ENCODE measurements around the gene MGAT2.

The MGAT2 gene

DNA sequence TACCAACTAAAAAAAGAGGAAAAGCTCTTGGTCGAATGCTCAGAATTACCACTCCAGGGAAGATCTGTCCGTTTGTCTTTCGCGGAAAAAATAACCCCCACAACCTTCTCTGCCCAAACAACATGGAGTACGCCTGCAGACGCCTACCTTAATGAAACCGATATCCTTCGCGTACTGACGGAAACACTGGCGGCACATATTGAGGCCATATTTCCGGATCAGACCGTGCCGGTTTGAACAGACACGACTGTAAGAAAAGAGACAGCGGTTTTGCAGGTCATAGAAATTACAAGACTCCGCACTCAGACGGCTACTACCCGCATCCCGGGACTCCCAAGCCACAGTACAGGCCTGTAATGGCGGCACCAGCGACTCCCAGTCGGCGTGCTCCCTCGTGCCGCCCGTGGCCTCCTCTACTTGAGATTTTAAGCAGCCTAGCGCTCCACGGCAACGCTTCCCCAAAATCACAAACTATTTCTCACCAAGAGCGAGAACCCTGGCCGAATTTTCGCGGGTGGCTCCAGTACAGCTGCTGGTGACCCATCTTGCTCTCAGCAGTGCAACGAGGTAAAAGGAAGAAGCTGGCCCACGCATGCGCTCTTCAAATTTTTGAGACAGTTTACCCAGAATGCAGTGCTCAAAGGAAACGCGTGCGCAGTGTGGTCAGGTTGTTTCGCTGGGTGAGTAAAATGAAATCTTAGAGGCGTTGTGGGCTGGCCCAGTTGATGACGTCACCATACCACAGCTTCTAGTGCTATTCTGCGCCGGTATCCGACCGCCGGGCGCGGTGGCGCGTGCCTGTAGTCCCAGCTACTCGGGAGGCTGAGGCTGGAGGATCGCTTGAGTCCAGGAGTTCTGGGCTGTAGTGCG, 34.6 kb upstream of the MGAT2 start, which contains the start of gene RPS29:
Gene RPS29, minus strand, starts transcription at position 578 of the 870 bp plus-strand sequence. Its CDS starts 34 bp downstream, at position 544.
- no peaks in the 10 kb centered on the region for H3K27me3 ChIP-seq (replicated peaks; ENCODE audit: control insufficient read depth, insufficient read depth, low read length)
- peak; percentile 99 for DNase-seq (ENCODE audit: low read depth)
- H3K9ac ChIP-seq (ENCODE audit: low read length), result peak within 1 kb of the TSS; percentile 98
- H3K36me3 ChIP-seq (ENCODE audit: control insufficient read depth, insufficient read depth, low read length, severe bottlenecking), result peaks cover 26% of the 10 kb centered on the region
- peak within 1 kb of the TSS; percentile 95 for H3K4me3 ChIP-seq (ENCODE audit: low read length)
- H3K4me1 ChIP-seq (ENCODE audit: control insufficient read depth, insufficient read depth, low read length), result peaks cover 23% of the 10 kb centered on the region
- H3K9me3 ChIP-seq (ENCODE audit: control insufficient read depth, low read length), result no peaks in the 10 kb centered on the region

DNA sequence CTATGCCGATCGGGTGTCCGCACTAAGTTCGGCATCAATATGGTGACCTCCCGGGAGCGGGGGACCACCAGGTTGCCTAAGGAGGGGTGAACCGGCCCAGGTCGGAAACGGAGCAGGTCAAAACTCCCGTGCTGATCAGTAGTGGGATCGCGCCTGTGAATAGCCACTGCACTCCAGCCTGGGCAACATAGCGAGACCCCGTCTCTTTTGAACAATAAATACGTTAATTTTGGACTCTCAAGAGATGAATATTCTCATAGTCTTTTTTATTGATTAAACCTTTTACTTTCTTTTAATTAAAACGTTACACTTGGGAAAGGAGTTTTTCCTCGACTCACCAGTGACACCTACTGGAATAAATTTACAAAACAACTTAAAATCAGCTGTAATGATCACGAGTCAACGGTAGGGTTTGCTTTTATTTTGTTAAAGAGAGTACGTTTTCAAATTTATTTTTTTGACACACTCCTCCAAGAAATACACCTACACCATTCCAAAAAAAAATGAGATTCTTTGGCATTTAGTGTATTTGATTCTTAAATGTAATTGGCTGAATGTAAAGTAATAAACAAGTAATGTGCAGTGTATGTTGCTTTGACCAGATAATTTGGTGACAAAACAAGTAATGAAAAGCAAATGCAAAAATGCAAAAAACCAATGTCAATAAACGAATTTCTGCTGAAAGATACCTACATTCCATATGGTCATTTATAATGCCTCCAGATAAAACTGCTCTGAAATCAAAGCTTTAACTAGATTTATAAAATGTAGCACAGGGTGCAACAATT, 33.7 kb upstream of the MGAT2 start:
- no peaks in the 10 kb centered on the region for H3K27me3 ChIP-seq (replicated peaks; ENCODE audit: control insufficient read depth, insufficient read depth, low read length)
- H3K9ac ChIP-seq (ENCODE audit: low read length), result peak overlapping the region; percentile 76

GRCh38 chr14:49589387-49589786, 31.2 kb upstream of the MGAT2 start:
- no peak for DNase-seq (ENCODE audit: low read depth)
- Histone ChIP-seq H3K4me1 (ENCODE audit: control insufficient read depth, insufficient read depth, low read length) (peaks cover 10% of the 10 kb centered on the region), H3K9ac (ENCODE audit: low read length) (no peak overlapping the region), H3K36me3 (ENCODE audit: control insufficient read depth, insufficient read depth, low read length, severe bottlenecking) (peaks cover 3% of the 10 kb centered on the region), H3K27me3 (replicated peaks; ENCODE audit: control insufficient read depth, insufficient read depth, low read length) (no peaks in the 10 kb centered on the region), H3K4me3 (ENCODE audit: low read length) (no peak overlapping the region), H3K9me3 (ENCODE audit: control insufficient read depth, low read length) (no peaks in the 10 kb centered on the region)

More for the DNA sequence above, 33.7 kb upstream of the MGAT2 start:
- peak; percentile 89 for DNase-seq (ENCODE audit: low read depth)
- Histone ChIP-seq H3K4me3 (ENCODE audit: low read length) (peak overlapping the region; percentile 95), H3K36me3 (ENCODE audit: control insufficient read depth, insufficient read depth, low read length, severe bottlenecking) (peaks cover 26% of the 10 kb centered on the region), H3K9me3 (ENCODE audit: control insufficient read depth, low read length) (no peaks in the 10 kb centered on the region), H3K4me1 (ENCODE audit: control insufficient read depth, insufficient read depth, low read length) (peaks cover 23% of the 10 kb centered on the region)

- Histone ChIP-seq H3K36me3 (ENCODE audit: control insufficient read depth, insufficient read depth, low read length, severe bottlenecking) (no peaks in the 10 kb centered on the region), H3K9me3 (ENCODE audit: control insufficient read depth, low read length) (no peaks in the 10 kb centered on the region), H3K27me3 (replicated peaks; ENCODE audit: control insufficient read depth, insufficient read depth, low read length) (no peaks in the 10 kb centered on the region), H3K4me3 (ENCODE audit: low read length) (no peak overlapping the region), H3K9ac (ENCODE audit: low read length) (no peak overlapping the region), H3K4me1 (ENCODE audit: control insufficient read depth, insufficient read depth, low read length) (peaks cover 22% of the 10 kb centered on the region)
- peak; percentile 69 for DNase-seq (ENCODE audit: low read depth)
These were observed 27.6 kb upstream of the MGAT2 start for GRCh38 chr14:49593016-49593415.

- Histone ChIP-seq H3K27me3 (replicated peaks; ENCODE audit: control insufficient read depth, insufficient read depth, low read length) (no peaks in the 10 kb centered on the region), H3K9me3 (ENCODE audit: control insufficient read depth, low read length) (no peaks in the 10 kb centered on the region), H3K36me3 (ENCODE audit: control insufficient read depth, insufficient read depth, low read length, severe bottlenecking) (no peaks in the 10 kb centered on the region), H3K4me1 (ENCODE audit: control insufficient read depth, insufficient read depth, low read length) (peaks cover 22% of the 10 kb centered on the region), H3K4me3 (ENCODE audit: low read length) (peak overlapping the region; percentile 55), H3K9ac (ENCODE audit: low read length) (peak overlapping the region; percentile 53)
- DNase-seq (ENCODE audit: low read depth), result peak; percentile 62
These were observed 26.1 kb upstream of the MGAT2 start for GRCh38 chr14:49594347-49595091.

DNA sequence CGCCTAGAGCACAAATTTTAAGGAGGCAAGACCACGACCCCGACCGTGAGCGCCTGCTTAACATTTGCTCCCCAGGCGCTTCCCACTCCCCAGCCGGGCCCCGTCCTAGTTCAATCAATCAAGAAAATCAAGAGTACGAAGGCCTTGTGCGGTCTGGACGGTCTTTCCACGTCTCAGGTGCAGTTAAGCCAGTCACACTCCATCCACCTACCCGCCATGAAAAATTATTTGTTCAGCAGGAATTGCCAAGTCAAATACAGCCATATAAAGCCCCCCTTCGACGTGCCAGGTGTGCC, 22.5 kb upstream of the MGAT2 start:
- peak; percentile 55 for DNase-seq (ENCODE audit: low read depth)
- Histone ChIP-seq H3K9ac (ENCODE audit: low read length) (peak overlapping the region; percentile 98), H3K27me3 (replicated peaks; ENCODE audit: control insufficient read depth, insufficient read depth, low read length) (no peaks in the 10 kb centered on the region)

DNA sequence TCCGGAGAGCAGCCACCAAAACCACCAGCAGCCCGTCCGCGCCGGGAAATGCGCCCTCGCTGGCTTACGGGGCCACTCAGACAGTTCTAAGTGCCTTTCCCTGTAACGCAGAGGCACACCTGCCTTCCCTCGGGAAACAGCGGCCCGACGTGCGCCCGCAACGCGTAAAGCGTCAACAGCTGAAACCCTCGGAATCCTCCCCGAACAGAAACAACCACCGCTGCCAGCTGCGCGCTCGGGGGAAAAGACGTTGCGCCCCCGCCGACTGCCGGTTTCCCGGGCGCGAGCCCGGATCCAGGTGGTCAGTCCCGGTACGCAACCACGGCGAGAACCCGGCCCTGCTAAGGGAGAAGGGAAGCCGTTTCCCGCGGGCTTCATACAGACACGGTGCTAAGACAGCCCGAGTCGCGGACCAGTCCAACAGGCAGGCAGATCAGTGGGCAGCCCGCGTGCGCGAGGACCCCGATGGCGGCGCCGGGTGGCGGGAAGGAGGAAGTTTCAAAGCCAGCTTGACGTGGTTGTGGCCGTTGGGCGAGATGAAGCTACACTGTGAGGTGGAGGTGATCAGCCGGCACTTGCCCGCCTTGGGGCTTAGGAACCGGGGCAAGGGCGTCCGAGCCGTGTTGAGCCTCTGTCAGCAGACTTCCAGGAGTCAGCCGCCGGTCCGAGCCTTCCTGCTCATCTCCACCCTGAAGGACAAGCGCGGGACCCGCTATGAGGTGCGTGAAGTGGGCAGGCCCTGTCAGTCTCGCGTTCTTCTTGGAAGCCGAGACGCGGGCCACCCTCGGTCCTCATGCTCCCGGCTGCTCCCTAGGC, 21.9 kb upstream of the MGAT2 start, which contains the start of gene LRR1:
Gene LRR1, plus strand, starts transcription at position 456 of the 816 bp plus-strand sequence. Its CDS starts 81 bp downstream, at position 537.
- H3K36me3 ChIP-seq (ENCODE audit: control insufficient read depth, insufficient read depth, low read length, severe bottlenecking), result peaks cover 4% of the 10 kb centered on the region
- no peaks in the 10 kb centered on the region for H3K27me3 ChIP-seq (replicated peaks; ENCODE audit: control insufficient read depth, insufficient read depth, low read length)
- peak within 1 kb of the TSS; percentile 98 for H3K9ac ChIP-seq (ENCODE audit: low read length)
- H3K4me1 ChIP-seq (ENCODE audit: control insufficient read depth, insufficient read depth, low read length), result peaks cover 22% of the 10 kb centered on the region
- peak within 1 kb of the TSS; percentile 98 for H3K4me3 ChIP-seq (ENCODE audit: low read length)
- DNase-seq (ENCODE audit: low read depth), result peak; percentile 87
- H3K9me3 ChIP-seq (ENCODE audit: control insufficient read depth, low read length), result no peaks in the 10 kb centered on the region

More for the DNA sequence above, 22.5 kb upstream of the MGAT2 start:
- Histone ChIP-seq H3K9me3 (ENCODE audit: control insufficient read depth, low read length) (no peaks in the 10 kb centered on the region), H3K4me3 (ENCODE audit: low read length) (peak overlapping the region; percentile 98), H3K36me3 (ENCODE audit: control insufficient read depth, insufficient read depth, low read length, severe bottlenecking) (peaks cover 2% of the 10 kb centered on the region), H3K4me1 (ENCODE audit: control insufficient read depth, insufficient read depth, low read length) (peaks cover 22% of the 10 kb centered on the region)

- Histone ChIP-seq H3K4me1 (ENCODE audit: control insufficient read depth, insufficient read depth, low read length) (no peaks in the 10 kb centered on the region), H3K4me3 (ENCODE audit: low read length) (no peak overlapping the region), H3K9ac (ENCODE audit: low read length) (no peak overlapping the region), H3K36me3 (ENCODE audit: control insufficient read depth, insufficient read depth, low read length, severe bottlenecking) (peaks cover 14% of the 10 kb centered on the region), H3K9me3 (ENCODE audit: control insufficient read depth, low read length) (no peaks in the 10 kb centered on the region), H3K27me3 (replicated peaks; ENCODE audit: control insufficient read depth, insufficient read depth, low read length) (no peaks in the 10 kb centered on the region)
- DNase-seq (ENCODE audit: low read depth), result no peak
These were observed 13.0 kb upstream of the MGAT2 start for GRCh38 chr14:49607583-49607982.

DNA sequence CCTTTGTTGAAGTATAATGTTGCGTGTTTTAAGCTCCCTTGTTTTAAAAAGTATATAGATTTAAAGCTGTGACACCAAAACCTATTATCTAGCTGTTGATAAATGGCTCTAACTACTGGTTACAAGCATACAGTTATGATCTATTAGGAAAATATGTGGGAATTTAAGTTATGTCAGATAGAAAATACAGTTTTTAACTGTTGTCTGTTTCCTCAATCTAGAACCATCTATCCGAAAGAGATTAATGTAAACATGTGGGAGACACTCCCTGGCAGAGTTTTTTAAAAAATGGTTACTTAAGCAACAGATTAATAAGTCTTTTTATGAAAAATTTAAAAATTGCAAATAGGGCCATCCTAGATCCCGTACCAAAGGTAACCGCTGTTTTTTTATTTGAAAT, 8.3 kb upstream of the MGAT2 start:
- no peaks in the 10 kb centered on the region for H3K27me3 ChIP-seq (replicated peaks; ENCODE audit: control insufficient read depth, insufficient read depth, low read length)
- peaks cover 4% of the 10 kb centered on the region for H3K36me3 ChIP-seq (ENCODE audit: control insufficient read depth, insufficient read depth, low read length, severe bottlenecking)
- H3K4me1 ChIP-seq (ENCODE audit: control insufficient read depth, insufficient read depth, low read length), result peaks cover 6% of the 10 kb centered on the region
- H3K4me3 ChIP-seq (ENCODE audit: low read length), result no peak overlapping the region
- DNase-seq (ENCODE audit: low read depth), result no peak
- H3K9ac ChIP-seq (ENCODE audit: low read length), result no peak overlapping the region
- H3K9me3 ChIP-seq (ENCODE audit: control insufficient read depth, low read length), result no peaks in the 10 kb centered on the region

GRCh38 chr14:49612671-49613070, 7.9 kb upstream of the MGAT2 start:
- H3K9me3 ChIP-seq (ENCODE audit: control insufficient read depth, low read length), result no peaks in the 10 kb centered on the region
- no peak overlapping the region for H3K9ac ChIP-seq (ENCODE audit: low read length)
- H3K36me3 ChIP-seq (ENCODE audit: control insufficient read depth, insufficient read depth, low read length, severe bottlenecking), result peaks cover 8% of the 10 kb centered on the region
- DNase-seq (ENCODE audit: low read depth), result no peak
- no peak overlapping the region for H3K4me3 ChIP-seq (ENCODE audit: low read length)
- H3K27me3 ChIP-seq (replicated peaks; ENCODE audit: control insufficient read depth, insufficient read depth, low read length), result no peaks in the 10 kb centered on the region
- H3K4me1 ChIP-seq (ENCODE audit: control insufficient read depth, insufficient read depth, low read length), result peaks cover 11% of the 10 kb centered on the region

All from adipocyte (in vitro differentiated cells).